Hepatocyte (in vitro differentiated cells): ENCODE results near the gene RORC.
"Not testable (repeated sequence)": the region's sequence is repeated elsewhere in the genome, so short reads cannot be mapped to it uniquely, and the experiment has no call there.

Experiments
- CTCF ChIP-seq: fragments of 200-600 bp; sonication (generic); IDR thresholded peaks from 2 replicates; pipeline ENCODE4 v1.5.1; 2016; ENCODE audit warnings: antibody characterized with exemption, mild to moderate bottlenecking; ENCODE audit not compliant: poor library complexity
- EZH2 ChIP-seq: fragments of 200-600 bp; sonication (generic); IDR thresholded peaks from 2 replicates; pipeline ENCODE4 v1.6.1; 2016; ENCODE audit warnings: antibody characterized with exemption, mild to moderate bottlenecking, borderline replicate concordance
- EZH2phosphoT487 ChIP-seq: fragments of 200-600 bp; sonication (generic); IDR thresholded peaks from one replicate; pipeline ENCODE4 v1.6.1; 2018; ENCODE audit warnings: antibody characterized with exemption, mild to moderate bottlenecking, low read depth, moderate library complexity; ENCODE audit not compliant: unreplicated experiment, severe bottlenecking

- TF ChIP-seq CTCF, EZH2, EZH2phosphoT487: not testable (repeated sequence)
These were observed 41.2 kb upstream of the RORC start for GRCh38 chr1:151872776-151873175.
